GM21367 (cell line): ENCODE data around the gene TMEM72.

ENCODE experiments used
- ATAC-seq: cut with Tn5 transposase; IDR thresholded peaks from one replicate; pipeline ENCODE4 v1.9.1; 2021; ENCODE audit not compliant: unreplicated experiment

Gene TMEM72

DNA sequence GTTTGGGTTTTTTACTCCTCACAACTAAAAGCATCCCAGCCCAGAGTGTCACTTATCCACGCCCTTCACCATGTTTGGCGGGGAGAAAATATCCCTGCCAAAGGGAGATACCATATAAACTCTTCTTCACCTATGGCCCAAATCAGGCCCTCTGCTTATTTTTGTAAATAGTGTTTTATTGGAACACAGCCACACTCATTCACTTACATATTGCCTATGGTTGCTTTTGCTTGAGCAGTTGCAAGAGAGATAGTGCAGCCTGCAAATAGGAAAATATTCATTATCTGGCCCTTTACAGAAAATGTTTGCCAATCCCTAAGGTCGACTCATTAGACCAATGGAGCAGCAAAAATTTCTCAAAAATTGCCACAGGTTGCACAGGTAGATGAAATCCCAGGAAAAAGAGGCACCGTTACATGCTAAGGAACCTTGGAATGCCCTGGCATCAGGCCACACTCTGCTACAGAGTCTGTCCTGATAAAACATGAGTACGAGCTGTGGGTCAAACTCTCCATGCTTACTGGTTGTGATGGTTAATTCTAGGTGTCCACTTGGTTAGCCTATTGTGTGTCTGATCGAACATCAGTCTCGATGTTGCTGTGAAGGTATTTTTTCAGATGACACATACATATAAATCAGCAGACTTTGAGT is 40.6 kb downstream of the TMEM72 start:
- no peak for ATAC-seq

DNA sequence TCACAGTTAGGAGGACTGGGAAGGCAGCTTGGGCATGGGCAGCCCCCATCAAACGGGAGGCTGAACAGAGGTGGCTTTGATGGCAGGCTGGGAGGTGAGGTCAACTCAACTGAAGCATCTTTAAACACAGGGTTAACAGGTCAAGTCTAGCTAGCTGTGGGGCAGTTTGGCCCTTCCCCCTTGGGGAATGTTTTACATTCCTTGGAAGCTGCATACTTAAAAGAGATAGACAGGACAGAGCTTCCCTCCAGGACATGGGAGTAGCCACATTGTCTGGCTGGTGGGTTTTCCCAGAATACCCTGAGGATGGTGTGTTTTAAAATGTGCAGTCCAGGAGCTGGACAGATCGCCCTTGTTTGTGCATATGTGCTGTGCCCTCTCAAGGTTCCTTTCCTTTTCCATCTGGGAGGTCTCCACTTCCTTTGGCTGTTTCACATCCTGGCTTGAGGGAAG is 41.7 kb downstream of the TMEM72 start:
- no peak for ATAC-seq

DNA sequence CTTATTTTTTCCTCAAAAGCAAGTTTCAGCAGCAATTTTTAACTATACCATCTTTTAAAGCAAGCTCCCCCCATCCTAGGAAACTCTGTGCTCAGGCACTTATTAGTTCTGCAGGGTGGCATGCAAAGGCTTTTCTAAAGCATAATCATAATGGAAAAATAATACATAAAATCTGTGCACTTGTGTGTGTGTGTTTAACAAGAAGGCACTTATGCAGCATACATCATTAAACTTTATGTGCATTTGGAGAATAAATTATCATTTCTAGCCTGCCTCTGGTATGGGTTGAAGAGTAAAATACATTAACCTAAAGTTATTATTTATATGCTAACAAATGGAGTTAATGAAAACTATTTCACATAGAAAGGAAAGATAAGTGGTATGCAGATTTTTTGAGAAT is 42.9 kb downstream of the TMEM72 start:
- ATAC-seq: no peak

DNA sequence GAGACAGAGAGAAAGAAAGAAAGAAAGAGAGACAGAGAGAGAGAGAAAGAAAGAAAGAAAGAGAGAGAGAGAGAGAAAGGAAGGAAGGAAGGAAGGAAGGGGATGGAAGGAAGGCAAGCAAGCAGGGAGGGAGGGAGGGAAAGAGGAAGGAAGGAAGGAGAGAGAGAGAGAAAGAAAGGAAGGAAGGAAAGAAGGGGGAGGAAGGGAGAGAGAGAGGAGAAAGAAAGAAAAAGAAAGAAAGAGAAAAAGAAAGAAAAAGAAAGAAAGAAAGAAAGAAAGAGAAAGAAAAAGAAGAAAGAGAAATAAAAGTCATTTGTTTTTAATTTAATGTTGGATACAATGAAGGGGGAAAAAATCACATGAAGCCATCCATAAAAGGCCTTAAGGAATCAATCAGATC is 43.8 kb downstream of the TMEM72 start:
- ATAC-seq: no peak

DNA sequence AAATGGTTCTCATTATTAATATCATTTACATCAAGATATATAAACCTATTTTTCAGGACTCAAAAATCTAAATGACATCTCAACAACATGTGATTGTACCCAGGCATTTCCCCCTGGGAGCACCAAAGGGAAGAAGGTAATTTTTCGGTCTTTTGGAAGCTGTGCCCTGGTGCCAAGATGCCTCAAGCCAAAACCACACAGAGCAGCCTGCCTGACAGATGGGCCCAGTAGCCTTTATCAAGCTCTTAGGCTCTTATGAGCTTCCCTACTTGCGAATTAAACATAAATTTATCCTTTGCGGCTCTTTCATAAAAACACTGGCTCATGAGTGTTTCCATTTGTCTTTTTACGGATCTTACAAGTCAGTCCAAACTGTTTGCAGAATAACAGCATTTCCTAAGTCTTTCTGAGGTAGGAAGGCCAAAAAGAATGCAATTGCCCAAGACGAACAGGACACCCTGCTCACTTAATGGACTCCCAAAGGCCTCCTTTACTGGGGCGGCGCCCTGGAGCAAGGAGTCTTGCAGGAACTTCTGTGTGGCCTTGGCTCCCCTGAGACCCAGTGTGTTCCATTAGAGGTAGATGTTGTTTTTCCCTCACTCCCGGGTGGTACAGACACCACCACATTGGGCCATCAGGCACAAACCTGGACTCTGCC is 44.4 kb downstream of the TMEM72 start:
- ATAC-seq: no peak

DNA sequence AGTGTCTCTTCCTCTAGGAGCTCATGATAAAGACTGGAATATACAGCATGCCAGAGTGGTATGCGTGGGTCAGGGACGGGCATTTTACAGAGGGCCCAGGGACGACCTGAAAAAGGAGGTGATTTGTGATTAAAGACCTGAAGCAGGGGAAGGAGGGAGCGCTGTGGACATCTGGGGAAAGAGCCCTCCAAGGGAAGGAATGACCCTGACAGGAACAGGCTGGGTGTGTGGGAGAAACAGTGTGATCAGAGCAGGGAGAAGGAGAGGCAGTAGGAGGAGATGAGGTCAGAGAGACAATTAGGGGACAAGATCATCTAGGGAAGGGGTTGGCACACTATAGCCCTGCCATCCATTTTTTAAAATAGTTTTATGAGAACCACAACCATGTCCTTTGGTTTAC is 45.1 kb downstream of the TMEM72 start:
- no peak for ATAC-seq

DNA sequence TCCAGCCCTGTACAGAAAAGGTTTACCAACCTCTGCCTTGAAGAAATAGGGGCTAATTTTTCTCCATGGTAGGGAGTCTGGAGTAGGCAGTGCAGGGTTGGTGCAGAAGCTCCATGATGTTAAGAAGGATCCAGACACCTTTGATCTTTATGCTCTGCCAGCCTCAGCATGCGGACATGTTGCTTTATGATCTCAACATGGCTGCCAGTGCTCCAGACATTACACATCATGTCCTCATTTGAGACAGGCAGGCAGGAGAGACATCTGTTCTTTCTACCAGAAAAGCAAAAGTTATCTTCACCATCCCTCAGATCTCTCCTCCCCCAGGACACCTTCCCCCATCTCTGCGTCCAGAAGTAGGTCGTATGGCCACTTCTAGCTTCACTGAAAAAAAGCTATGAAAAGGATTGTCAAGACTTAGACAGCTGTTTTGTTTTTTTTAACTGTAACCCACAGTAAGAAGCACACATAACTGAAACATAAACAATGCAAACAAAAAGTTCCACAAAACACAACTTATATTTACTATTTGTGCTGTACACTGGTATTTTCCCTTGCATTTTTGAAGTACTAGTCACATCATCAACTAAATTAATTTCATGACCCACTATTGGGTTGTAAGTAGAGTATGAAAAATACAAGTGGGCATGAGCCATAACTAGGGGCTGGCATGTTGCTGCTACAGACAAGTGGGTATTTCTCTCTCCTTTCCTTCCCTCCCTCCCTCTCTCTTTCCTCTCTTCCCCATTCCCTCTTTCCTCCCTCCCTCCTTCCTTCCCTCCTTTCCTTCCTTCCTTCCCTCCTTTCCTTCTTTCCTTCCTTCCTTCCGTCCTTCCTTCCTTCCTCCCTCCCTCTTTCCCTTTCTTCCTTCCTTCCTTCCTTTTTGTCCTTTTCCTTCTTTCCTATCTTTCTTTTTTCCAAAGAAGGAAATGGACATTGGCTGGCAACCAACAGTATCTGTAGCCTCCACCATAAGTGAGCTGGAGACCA is 45.9 kb downstream of the TMEM72 start:
- ATAC-seq: no peak

DNA sequence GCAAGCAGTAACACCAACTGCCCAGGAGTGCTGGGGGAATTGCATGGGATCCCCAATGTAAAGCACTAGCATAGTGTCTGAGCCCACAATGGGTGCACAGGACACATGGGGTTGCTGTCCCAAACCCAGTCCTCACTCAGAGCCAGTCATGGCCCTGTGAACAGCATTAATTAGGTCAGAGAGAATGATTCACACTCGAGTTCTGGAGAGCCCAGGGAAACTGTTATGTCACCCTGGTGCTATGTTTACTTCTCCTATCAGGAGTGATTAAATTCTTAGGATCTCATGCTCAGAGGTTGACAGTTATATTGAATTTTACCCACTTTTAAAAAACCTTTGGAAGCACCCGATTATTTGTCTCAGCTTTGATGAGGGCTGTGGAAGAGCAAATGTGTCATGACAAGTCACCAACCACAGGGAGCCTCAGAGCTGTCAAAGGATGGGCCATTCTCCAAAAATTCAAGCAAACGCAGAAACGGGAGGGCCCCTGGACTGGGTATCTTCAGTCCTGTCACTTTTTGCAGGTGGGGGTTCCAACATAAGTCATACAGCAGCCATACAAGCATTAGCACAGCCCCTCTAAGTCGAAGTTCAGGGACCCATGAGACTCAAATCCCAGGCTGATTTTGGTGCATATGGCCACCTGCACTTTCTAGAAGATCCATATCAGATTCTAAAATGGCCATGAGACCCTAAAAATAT is 47.2 kb downstream of the TMEM72 start:
- ATAC-seq: no peak

DNA sequence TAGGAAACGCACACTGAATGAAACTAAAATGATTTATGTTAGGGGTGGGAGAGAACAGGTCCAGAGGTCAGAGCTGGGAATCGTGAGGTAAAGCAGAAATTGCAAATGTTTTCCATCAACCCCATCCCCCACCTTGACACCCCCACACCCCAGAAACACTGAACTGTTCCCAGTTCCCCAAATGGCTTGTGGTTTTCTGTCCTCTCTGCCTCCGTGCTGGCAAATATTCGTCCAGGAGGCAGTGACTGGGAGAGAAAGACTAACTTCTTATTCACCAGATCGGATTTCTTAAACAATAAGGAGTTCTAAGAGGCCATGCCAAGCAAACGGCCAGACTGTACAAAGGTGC is 47.7 kb downstream of the TMEM72 start:
- no peak for ATAC-seq

DNA sequence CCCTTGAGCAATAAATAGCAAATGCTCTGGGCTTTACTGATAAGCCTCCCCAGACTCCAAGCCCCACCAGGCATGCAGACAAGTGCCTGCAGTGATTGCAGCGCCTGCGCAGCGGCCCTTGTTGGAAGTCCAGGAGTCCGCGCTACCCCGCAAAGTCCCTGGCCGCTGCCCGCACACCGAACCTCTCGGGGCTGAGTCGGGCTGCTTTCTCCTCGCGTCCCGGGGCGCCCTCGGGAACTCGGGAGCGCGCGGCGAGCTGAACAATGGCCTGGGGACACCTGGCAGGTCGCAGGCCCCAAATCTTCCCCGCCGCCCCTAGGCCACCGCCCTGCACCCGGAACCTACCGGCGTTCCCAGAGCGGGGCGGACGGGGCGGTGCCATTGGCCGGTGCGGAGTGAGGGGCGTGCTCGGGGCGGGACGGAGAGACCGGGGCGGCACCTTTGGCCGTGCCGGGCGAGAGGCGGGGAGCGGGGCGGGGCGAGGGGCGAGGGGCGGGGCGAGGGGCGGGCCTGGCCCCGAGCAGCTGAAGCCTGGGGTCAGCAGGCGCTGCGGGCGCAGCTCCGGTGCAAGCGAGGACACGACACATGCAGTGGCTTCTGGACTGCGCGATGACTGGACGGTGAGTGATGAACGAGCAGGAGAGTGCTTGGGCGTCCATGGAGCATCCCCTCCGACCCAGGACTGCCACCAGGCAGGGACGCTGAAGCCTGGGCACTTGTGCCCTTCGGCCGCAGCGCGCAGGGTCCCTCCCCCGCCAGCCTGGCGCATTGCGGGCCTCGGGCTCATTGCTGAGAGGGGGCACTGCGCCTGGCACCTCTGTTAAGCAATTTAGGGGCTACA is 48.3 kb downstream of the TMEM72 start, which contains the start of gene RASSF4:
TSS of gene RASSF4 (plus strand) at position 556 of the 841 bp plus-strand sequence. CDS start 10,401 bp downstream, outside the sequence.
- peak; percentile 94 for ATAC-seq

DNA sequence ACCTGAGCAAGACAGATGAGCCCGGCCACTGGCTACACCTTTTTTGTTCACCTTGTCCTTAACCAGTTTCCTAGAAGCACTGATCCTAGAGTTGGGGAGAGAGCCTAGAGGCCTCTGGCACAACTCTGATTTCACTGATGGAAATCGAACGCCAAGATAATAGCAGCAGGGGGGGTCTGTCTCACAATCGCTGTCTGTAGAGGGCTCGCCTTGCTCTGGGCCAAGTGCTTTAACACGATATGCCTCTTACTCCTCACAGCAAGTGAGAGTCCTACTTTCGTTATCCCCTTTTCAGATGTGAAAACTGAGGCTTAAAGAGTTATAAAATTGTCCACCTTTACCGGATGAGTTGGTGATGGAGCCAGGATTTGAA is 48.9 kb downstream of the TMEM72 start:
- no peak for ATAC-seq

DNA sequence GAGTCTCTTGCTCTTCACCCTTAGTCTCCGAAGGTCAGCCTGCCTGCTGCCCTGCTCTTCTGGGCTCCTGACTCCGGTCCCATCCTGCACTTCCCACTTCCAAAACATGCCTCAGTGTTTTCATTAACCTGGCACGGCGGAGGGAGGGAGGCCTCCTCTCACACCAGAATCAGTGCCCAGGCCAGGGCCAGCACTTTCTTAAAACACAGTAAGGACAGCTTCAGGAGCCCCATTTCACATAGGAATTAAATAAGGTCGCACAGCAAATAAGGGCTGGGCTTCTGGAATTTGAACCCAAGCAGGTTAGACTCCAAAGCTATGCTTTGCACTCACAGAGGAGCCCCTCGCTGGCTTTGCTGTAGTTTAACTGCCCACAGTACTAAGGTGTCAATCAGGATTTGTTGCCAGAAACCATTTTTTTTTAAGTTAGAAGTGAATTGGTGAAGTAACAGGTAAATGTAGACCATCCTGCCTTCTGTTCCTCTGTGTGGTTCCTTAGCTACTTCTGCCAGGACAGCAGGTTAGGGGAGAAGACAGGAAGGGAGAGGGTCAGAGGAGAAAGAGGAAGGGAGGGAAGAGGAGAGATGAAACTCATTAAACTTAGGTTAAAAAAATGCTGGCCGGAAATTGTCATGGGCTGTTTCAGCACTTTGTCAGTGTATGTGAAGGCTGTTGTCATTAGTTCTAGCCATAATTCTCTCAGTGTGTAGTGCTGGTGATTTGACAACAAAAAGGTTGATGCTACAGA is 49.5 kb downstream of the TMEM72 start:
- no peak for ATAC-seq

DNA sequence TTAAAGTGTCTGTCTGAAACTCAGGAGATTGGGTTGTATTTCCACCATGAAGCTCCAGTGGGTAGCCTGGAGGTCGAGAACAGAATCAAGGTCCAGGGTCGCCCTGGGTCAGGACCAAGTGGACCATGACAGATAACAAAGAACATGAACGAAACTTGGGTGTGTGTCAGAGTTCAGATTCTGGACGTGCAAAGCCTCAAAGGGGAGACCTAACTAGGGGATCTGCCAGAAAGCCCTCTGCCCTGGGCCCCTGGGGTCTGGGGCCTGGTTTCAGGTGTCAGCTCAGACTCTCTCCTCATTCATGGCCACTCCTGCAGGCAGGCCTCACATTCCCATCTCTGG is 50.1 kb downstream of the TMEM72 start:
- no peak for ATAC-seq

DNA sequence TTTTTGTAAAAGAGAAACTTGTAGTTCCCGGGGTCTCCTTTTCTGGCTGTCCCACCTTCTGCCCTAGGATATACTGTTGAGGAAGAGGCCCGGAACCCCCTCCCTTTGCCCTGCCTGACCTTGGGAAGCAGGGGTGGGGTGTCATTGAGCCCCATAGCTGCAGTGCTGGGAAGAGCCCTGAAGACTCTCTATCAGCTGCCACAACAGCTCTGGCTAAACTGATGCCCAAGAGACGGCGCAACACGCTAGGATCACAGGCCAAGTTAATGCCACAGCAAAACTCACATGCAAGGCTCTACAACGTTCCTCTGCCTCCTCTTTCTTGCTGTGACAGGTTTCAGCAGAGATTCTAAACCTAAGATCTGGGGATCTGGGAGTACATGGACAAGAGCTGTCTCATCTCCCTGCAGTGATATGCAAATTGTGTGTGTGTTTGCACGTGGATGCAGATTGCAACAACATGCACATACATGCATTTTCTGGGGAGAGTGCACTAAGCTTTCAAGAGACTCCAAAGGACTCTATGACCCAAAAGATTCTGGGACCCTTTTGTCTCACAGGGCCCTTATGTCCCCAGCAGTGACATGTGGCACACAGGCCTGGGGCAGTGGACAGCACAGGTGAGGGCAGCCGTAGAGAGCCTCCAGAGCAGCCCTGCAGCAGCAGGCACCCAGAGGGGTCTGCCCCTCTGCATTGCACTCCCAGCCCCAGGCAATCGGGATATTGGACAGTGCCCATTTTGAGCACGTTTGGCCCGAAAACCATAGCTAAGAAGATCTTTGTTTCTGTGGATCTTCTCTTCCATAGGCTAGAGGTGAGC is 51.0 kb downstream of the TMEM72 start:
- no peak for ATAC-seq

DNA sequence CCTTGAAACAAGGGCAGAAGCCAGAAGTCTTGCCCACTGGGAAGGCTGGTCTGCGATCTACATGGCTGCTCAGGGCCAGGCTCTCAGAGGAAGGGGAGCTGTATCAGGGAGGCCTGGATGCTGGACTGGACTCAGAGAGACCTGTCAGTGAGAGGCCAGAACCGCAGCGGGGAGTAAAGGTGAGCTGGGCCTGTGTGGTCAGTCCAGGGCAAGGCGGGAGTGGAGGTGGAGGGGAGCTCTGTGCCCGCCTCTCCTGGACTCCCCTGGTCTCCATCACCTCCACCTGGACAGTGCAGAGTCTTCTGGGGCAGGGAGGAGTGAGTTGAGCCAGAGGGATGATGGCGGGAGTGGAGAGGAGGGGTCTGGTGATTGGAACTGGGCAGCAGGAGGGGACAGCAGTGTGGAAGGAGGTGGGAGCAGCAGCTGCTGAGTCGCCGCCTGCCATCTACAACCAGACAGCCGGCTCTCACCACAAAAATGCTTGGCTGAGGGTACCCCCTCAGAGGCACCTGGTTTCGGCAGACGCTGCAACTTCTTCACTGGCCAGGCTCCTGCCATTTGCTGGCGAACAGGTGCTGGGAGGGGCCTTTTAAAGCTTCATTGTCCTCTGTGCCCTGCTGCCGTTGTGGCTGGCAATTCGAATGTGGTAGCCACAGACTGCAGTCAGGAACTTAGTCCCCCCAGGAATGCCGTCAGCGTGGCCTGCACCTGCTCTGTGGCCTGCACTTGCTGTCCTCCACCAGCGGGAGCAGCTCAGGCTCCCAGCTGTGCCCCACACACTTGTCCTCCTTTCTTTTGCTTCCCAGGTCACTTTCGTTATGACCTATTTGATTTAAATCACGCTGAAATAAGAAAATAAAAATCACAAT is 52.0 kb downstream of the TMEM72 start:
- ATAC-seq: no peak

DNA sequence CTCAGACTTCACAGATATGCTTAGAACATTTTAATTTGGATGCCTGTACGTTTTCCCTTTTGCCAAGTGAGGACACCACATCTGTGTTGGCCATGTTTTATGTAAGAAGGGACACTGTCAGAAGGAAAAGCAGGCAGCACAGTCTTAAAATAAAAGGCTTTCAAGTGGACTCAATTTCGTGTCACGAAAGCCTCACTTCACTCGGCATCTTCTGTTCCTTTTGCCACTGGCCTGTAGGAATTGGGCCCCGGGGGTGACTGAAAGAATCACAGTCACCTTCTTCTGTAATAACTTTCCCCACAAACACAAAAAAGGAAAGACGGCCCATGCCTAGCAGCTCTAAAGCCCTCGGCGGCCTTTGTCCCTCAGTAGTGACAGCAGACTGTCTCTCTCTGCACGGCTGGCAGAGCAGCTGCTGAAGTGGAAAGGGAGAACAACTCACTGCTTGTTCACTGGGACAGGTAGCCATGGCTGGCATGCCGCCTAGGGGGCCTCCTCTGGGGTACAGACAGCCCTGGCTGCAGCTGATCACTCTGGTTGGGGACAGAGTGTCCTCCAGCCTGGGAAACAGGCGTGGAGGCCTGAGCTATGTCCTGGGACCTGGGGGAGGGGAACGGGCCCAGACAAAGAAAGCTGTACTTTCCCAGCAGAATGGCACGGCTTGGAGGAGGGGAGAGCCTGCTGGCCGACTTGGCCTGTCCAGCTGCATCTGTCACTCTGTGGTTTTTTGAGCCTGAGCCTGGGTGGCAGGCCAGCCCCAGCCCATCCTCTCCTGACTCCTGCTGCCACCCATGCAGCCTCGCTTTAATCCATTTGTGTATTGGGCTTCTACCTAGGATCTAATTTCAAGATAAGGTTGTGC is 52.9 kb downstream of the TMEM72 start:
- ATAC-seq: peak; percentile 15

DNA sequence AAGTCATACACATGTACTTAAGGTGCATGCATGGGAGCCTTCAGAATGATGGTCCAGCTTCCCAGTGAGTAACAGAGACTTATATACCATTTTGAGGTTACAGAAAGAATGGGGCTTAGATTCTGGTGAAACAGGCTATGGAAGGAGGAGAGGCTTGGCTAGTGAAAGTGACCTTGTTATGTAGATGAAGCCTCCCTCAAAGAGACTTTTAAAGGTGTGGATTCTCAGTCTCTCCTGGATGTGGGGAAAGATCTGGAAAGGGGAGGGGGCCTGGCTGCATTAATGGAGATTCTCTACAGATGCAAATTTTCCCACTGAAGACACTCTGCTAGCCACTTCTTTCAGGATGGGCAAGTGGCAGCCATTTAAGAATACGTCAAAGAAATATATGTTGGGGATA is 54.0 kb downstream of the TMEM72 start:
- ATAC-seq: no peak
